GM15510 (cell line): ENCODE data around the gene KATNAL1.

ENCODE experiments used
- POLR2A ChIP-seq: IDR thresholded peaks from 3 replicates; pipeline ENCODE4 v1.6.1; 2011; ENCODE audit warnings: borderline replicate concordance; ENCODE audit not compliant: insufficient read length; ENCODE audit errors: extremely low read depth

Gene KATNAL1

GRCh38 chr13:30307194-30307970 lies at the start of gene KATNAL1:
TSS of gene KATNAL1 (minus strand) at chr13:30307551. CDS start at chr13:30283777, 23,774 bp downstream.
- TF ChIP-seq POLR2A: peak; percentile 47

- TF ChIP-seq POLR2A: no peak
Observed at GRCh38 chr13:30355839-30356238, 48.5 kb upstream of the KATNAL1 start.

- no peak for TF ChIP-seq POLR2A
Observed at GRCh38 chr13:30355384-30355699, 48.0 kb upstream of the KATNAL1 start.

- no peak for TF ChIP-seq POLR2A
Observed at GRCh38 chr13:30354493-30355383, 47.4 kb upstream of the KATNAL1 start.

- TF ChIP-seq POLR2A: no peak
Observed at GRCh38 chr13:30353471-30354215, 46.3 kb upstream of the KATNAL1 start.

- TF ChIP-seq POLR2A: no peak
Observed at GRCh38 chr13:30353060-30353459, 45.7 kb upstream of the KATNAL1 start.

GRCh38 chr13:30352121-30352520 lies 44.8 kb upstream of the KATNAL1 start:
- TF ChIP-seq POLR2A: no peak

- no peak for TF ChIP-seq POLR2A
Observed at GRCh38 chr13:30346789-30347167, 39.4 kb upstream of the KATNAL1 start.

- no peak for TF ChIP-seq POLR2A
Observed at GRCh38 chr13:30346153-30346788, 38.9 kb upstream of the KATNAL1 start.

- no peak for TF ChIP-seq POLR2A
Observed at GRCh38 chr13:30345426-30346100, 38.2 kb upstream of the KATNAL1 start.

- no peak for TF ChIP-seq POLR2A
Observed at GRCh38 chr13:30341815-30342570, 34.6 kb upstream of the KATNAL1 start.

GRCh38 chr13:30340331-30341250 lies 33.2 kb upstream of the KATNAL1 start:
- no peak for TF ChIP-seq POLR2A
